K562 (cell line): ENCODE measurements around the gene HNMT.

Experiments
- CHD2 ChIP-seq: IDR thresholded peaks from 2 replicates; pipeline ENCODE4 v1.6.1; 2011; ENCODE audit warnings: low read depth, low read length
- GATAD2A ChIP-seq: fragments of 450-650 bp; IDR thresholded peaks from 2 replicates; pipeline ENCODE4 v1.6.1; 2017
- HDGF ChIP-seq: fragments of 450-650 bp; IDR thresholded peaks from 2 replicates; pipeline ENCODE4 v1.6.1; 2016
- NCOA4 ChIP-seq: fragments of 450-650 bp; IDR thresholded peaks from 2 replicates; pipeline ENCODE4 v1.6.1; 2018; ENCODE audit warnings: mild to moderate bottlenecking; ENCODE audit not compliant: partially characterized antibody
- NFIC ChIP-seq: fragments of 450-650 bp; IDR thresholded peaks from 2 replicates; pipeline ENCODE4 v1.6.1; 2017; ENCODE audit warnings: mild to moderate bottlenecking, inconsistent platforms
- SP1 ChIP-seq: sonication (generic); formaldehyde crosslinking; IDR thresholded peaks from 2 replicates; pipeline ENCODE4 v1.8.1; 2022; ENCODE audit warnings: mild to moderate bottlenecking, missing genetic modification reagents
- TF ChIP-seq, protein P1 (sequence below): sonication (generic); formaldehyde crosslinking; IDR thresholded peaks from 2 replicates; pipeline ENCODE4 v1.8.0; 2022; ENCODE audit warnings: missing genetic modification reagents, mild to moderate bottlenecking, borderline replicate concordance

DNA sequence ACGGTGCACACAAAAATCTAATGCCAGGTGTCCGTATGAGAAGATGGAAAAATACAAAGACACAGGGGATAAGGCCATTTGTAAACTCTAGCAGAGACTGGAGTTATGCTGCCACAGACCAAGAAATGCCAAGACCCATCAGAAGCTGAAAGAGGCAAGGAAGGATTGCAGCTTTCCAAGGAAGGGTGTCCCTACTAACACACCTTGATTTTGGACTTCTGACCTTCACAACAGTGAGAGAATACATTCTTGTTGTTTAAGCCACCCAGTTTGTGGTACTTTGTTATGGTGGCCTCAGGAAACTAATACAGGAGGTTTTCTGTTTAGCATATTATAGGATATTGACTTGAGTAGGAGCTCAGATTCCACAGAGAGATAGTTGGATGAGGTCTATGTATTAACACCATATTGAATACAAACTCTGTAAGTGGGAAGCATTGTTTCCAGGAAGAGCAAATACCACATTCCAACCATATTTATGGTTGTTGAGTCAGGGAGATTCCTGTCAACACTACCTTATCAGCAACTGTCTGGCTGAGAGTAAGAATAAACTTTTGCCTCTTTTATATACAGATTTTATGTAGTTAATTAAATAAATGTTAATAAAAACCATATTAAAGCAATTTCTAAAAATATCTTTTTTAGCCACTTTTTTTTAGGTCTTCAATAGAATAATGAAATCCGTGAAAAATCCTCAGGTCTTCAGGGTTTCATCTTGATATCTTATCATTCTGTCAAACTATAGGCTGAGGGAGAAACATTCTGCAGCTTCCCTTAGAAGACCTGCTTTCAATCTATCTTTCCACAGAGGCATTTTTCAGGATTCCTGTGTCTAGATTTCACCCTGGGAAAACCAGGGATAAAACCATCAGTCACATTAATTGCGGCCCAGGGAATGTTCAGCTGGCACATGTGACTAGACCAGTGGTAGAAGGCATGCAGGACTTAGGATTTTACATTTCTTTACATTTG lies 35.4 kb upstream of the HNMT start:
- TF ChIP-seq NCOA4: no peak
- no peak for TF ChIP-seq GATAD2A
- no peak for TF ChIP-seq SP1 (CRISPR knock-in tag)
- TF ChIP-seq, protein P1, sequence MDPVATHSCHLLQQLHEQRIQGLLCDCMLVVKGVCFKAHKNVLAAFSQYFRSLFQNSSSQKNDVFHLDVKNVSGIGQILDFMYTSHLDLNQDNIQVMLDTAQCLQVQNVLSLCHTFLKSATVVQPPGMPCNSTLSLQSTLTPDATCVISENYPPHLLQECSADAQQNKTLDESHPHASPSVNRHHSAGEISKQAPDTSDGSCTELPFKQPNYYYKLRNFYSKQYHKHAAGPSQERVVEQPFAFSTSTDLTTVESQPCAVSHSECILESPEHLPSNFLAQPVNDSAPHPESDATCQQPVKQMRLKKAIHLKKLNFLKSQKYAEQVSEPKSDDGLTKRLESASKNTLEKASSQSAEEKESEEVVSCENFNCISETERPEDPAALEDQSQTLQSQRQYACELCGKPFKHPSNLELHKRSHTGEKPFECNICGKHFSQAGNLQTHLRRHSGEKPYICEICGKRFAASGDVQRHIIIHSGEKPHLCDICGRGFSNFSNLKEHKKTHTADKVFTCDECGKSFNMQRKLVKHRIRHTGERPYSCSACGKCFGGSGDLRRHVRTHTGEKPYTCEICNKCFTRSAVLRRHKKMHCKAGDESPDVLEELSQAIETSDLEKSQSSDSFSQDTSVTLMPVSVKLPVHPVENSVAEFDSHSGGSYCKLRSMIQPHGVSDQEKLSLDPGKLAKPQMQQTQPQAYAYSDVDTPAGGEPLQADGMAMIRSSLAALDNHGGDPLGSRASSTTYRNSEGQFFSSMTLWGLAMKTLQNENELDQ (CRISPR knock-in tag): no peak
- TF ChIP-seq CHD2: no peak
- TF ChIP-seq NFIC: no peak
- TF ChIP-seq HDGF: no peak
